ENCODE measurements around the gene COX11.

Gene COX11

DNA sequence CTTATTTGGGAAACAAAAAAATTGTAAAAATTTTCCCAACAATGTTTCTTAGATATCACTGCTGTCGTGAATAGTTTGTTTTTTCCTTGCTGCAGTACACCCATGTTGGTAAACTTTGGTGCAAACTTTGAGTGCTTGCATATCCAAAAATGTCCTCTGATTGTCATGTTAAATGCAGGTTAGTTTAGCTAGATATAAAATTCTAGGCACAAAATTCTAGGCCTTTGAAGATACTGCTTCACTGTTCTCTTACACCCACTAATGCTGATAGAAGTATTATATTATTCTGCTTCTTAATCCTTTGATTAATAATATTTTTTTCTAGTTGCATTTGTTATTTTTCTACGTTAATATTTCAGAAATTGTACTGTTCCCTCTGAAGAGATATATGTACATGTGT is 51.7 kb downstream of the COX11 start:
- Histone ChIP-seq H3K9me2 (replicated peaks; ENCODE audit: insufficient read depth, low read length) (no peaks in the 10 kb centered on the region), H3F3A (ENCODE audit: insufficient read depth, low read length) (no peaks in the 10 kb centered on the region), H3K4me1 (ENCODE audit: low read length) (no peaks in the 10 kb centered on the region), H3K36me3 (replicated peaks; ENCODE audit: insufficient read depth, low read length) (no peaks in the 10 kb centered on the region), H3K27ac (ENCODE audit: low read length) (no peak overlapping the region), H3K9ac (ENCODE audit: low read length) (no peak overlapping the region), H3K9me3 (replicated peaks; ENCODE audit: insufficient read depth, low read length) (no peaks in the 10 kb centered on the region), H4K20me1 (ENCODE audit: insufficient read depth, low read length) (no peaks in the 10 kb centered on the region), H3K79me2 (ENCODE audit: low read length) (no peaks in the 10 kb centered on the region), H3K27me3 (replicated peaks; ENCODE audit: insufficient read depth, low read length) (no peaks in the 10 kb centered on the region), H3K4me3 (ENCODE audit: low read length) (no peak overlapping the region), H3K4me2 (ENCODE audit: low read depth, low read length) (no peak overlapping the region), H2AFZ (ENCODE audit: low read length) (no peak overlapping the region)
- TF ChIP-seq EZH2 (optimal IDR thresholded peaks at IDR 0.05; ENCODE audit: low read depth, low read length) (no peak), EZH2phosphoT487 (IDR thresholded peaks at IDR 0.05; ENCODE audit: low read length) (no peak)
- TF ChIP-seq, protein P1, sequence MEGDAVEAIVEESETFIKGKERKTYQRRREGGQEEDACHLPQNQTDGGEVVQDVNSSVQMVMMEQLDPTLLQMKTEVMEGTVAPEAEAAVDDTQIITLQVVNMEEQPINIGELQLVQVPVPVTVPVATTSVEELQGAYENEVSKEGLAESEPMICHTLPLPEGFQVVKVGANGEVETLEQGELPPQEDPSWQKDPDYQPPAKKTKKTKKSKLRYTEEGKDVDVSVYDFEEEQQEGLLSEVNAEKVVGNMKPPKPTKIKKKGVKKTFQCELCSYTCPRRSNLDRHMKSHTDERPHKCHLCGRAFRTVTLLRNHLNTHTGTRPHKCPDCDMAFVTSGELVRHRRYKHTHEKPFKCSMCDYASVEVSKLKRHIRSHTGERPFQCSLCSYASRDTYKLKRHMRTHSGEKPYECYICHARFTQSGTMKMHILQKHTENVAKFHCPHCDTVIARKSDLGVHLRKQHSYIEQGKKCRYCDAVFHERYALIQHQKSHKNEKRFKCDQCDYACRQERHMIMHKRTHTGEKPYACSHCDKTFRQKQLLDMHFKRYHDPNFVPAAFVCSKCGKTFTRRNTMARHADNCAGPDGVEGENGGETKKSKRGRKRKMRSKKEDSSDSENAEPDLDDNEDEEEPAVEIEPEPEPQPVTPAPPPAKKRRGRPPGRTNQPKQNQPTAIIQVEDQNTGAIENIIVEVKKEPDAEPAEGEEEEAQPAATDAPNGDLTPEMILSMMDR (IDR thresholded peaks at IDR 0.05; ENCODE audit: low read length), result no peak
- DNase-seq, result no peak

Data from MM.1S (cell line).